Activated effector memory CD4-positive, alpha-beta T cell treated with anti-CD3 and anti-CD28 coated beads, Interleukin-2, amount 50 U/mL, for 16 hours (primary cell): ENCODE measurements around the gene NT5DC2.

Source experiments
- DNase-seq: peaks from one replicate; pipeline ENCODE4 v3.0.0-alpha.2; 2020

NT5DC2 gene

GRCh38 chr3:52487788-52488691, 45.6 kb downstream of the NT5DC2 start:
- DNase-seq: no peak

- no peak for DNase-seq
Measured at GRCh38 chr3:52487050-52487787, 46.4 kb downstream of the NT5DC2 start.

GRCh38 chr3:52484680-52485461, 48.8 kb downstream of the NT5DC2 start:
- no peak for DNase-seq

GRCh38 chr3:52483577-52484381, 49.9 kb downstream of the NT5DC2 start:
- DNase-seq: no peak

- DNase-seq: no peak
Measured at GRCh38 chr3:52483081-52483480, 50.6 kb downstream of the NT5DC2 start.

GRCh38 chr3:52481819-52482521, 51.7 kb downstream of the NT5DC2 start:
- peak; percentile 71 for DNase-seq

- no peak for DNase-seq
Measured at GRCh38 chr3:52480768-52481715, 52.6 kb downstream of the NT5DC2 start.

GRCh38 chr3:52479877-52480575, 53.6 kb downstream of the NT5DC2 start:
- DNase-seq: no peak

GRCh38 chr3:52479037-52479876, 54.4 kb downstream of the NT5DC2 start:
- DNase-seq: no peak

- DNase-seq: no peak
Measured at GRCh38 chr3:52477796-52478095, 55.9 kb downstream of the NT5DC2 start.

GRCh38 chr3:52477076-52477795, 56.4 kb downstream of the NT5DC2 start:
- no peak for DNase-seq
